ENCODE results near the gene TMX4.

TMX4 gene

GRCh38 chr20:8005575-8006366 lies 13.8 kb downstream of the TMX4 start:
- DNase-seq (ENCODE audit: low read depth), result no peak
- in situ Hi-C loops (cut with HindIII; ENCODE audit: low sequenced_read_pairs), result no loop called here
- no peak for TF ChIP-seq CTCF (IDR thresholded peaks at IDR 0.05; ENCODE audit: low read depth, low read length, missing control alignments)
- no peak overlapping the region for H3K4me3 ChIP-seq (ENCODE audit: low read depth, low read length)

- TF ChIP-seq CTCF (IDR thresholded peaks at IDR 0.05; ENCODE audit: low read depth, low read length, missing control alignments), result no peak
- DNase-seq (ENCODE audit: low read depth), result no peak
- in situ Hi-C loops (cut with HindIII; ENCODE audit: low sequenced_read_pairs), result no loop called here
- H3K4me3 ChIP-seq (ENCODE audit: low read depth, low read length), result no peak overlapping the region
Measured at GRCh38 chr20:8005033-8005432, 14.5 kb downstream of the TMX4 start.

- in situ Hi-C loops (cut with HindIII; ENCODE audit: low sequenced_read_pairs), result no loop called here
- TF ChIP-seq CTCF (IDR thresholded peaks at IDR 0.05; ENCODE audit: low read depth, low read length, missing control alignments), result no peak
- no peak overlapping the region for H3K4me3 ChIP-seq (ENCODE audit: low read depth, low read length)
- DNase-seq (ENCODE audit: low read depth), result no peak
Measured at GRCh38 chr20:8002056-8002455, 17.5 kb downstream of the TMX4 start.

GRCh38 chr20:8000796-8001195 lies 18.8 kb downstream of the TMX4 start:
- no peak for DNase-seq (ENCODE audit: low read depth)
- in situ Hi-C loops (cut with HindIII; ENCODE audit: low sequenced_read_pairs), result no loop called here
- H3K4me3 ChIP-seq (ENCODE audit: low read depth, low read length), result no peak overlapping the region
- no peak for TF ChIP-seq CTCF (IDR thresholded peaks at IDR 0.05; ENCODE audit: low read depth, low read length, missing control alignments)

GRCh38 chr20:7996898-7997297 lies 22.7 kb downstream of the TMX4 start:
- TF ChIP-seq CTCF (IDR thresholded peaks at IDR 0.05; ENCODE audit: low read depth, low read length, missing control alignments), result no peak
- DNase-seq (ENCODE audit: low read depth), result no peak
- no peak overlapping the region for H3K4me3 ChIP-seq (ENCODE audit: low read depth, low read length)
- in situ Hi-C loops (cut with HindIII; ENCODE audit: low sequenced_read_pairs), result no loop called here

- no peak for DNase-seq (ENCODE audit: low read depth)
- no peak overlapping the region for H3K4me3 ChIP-seq (ENCODE audit: low read depth, low read length)
- in situ Hi-C loops (cut with HindIII; ENCODE audit: low sequenced_read_pairs), result no loop called here
- TF ChIP-seq CTCF (IDR thresholded peaks at IDR 0.05; ENCODE audit: low read depth, low read length, missing control alignments), result no peak
Measured at GRCh38 chr20:7994809-7995208, 24.8 kb downstream of the TMX4 start.

Data from astrocyte of the cerebellum (primary cell).